Measurements from ENCODE around the gene OSBPL1A.

The OSBPL1A gene

GRCh38 chr18:24259869-24260641 lies 137.6 kb downstream of the OSBPL1A start:
- TF ChIP-seq EZH2phosphoT487 (IDR thresholded peaks at IDR 0.05; ENCODE audit: low read depth) (no peak), CTCF (IDR thresholded peaks at IDR 0.05; ENCODE audit: low read depth, low read length) (no peak)
- Histone ChIP-seq H4K20me1 (ENCODE audit: insufficient read depth, low read length) (no peaks in the 10 kb centered on the region), H3K9me3 (ENCODE audit: insufficient read depth, low read length) (no peaks in the 10 kb centered on the region), H2AFZ (ENCODE audit: low read depth, low read length) (no peak overlapping the region), H3K27ac (ENCODE audit: low read length) (no peak overlapping the region), H3K36me3 (replicated peaks; ENCODE audit: low read depth, low read length) (no peaks in the 10 kb centered on the region), H3K27me3 (ENCODE audit: low read depth, low read length) (peaks cover 4% of the 10 kb centered on the region; the same call in 1 of the 2 replicates), H3K4me2 (ENCODE audit: low read length) (no peak overlapping the region), H3K9ac (ENCODE audit: low read length) (no peak overlapping the region), H3K4me3 (ENCODE audit: low read length) (no peak overlapping the region), H3K79me2 (ENCODE audit: low read length) (no peaks in the 10 kb centered on the region), H3K4me1 (ENCODE audit: low read length) (no peaks in the 10 kb centered on the region)

- no peaks in the 10 kb centered on the region for H3K9me3 ChIP-seq (ENCODE audit: insufficient read depth, low read length)
- H3K9ac ChIP-seq (ENCODE audit: low read length) = no peak overlapping the region
- TF ChIP-seq CTCF (IDR thresholded peaks at IDR 0.05; ENCODE audit: low read depth, low read length) (no peak), EZH2phosphoT487 (IDR thresholded peaks at IDR 0.05; ENCODE audit: low read depth) (no peak)
- no peak overlapping the region for H3K27ac ChIP-seq (ENCODE audit: low read length)
- H3K4me3 ChIP-seq (ENCODE audit: low read length) = no peak overlapping the region
- H3K79me2 ChIP-seq (ENCODE audit: low read length) = no peaks in the 10 kb centered on the region
- H3K27me3 ChIP-seq (ENCODE audit: low read depth, low read length) = peaks cover 4% of the 10 kb centered on the region; the same call in 1 of the 2 replicates
- no peaks in the 10 kb centered on the region for H4K20me1 ChIP-seq (ENCODE audit: insufficient read depth, low read length)
- H3K4me2 ChIP-seq (ENCODE audit: low read length) = no peak overlapping the region
- no peak overlapping the region for H2AFZ ChIP-seq (ENCODE audit: low read depth, low read length)
- H3K36me3 ChIP-seq (replicated peaks; ENCODE audit: low read depth, low read length) = no peaks in the 10 kb centered on the region
- no peaks in the 10 kb centered on the region for H3K4me1 ChIP-seq (ENCODE audit: low read length)
Measured at GRCh38 chr18:24254071-24254470, 143.6 kb downstream of the OSBPL1A start.

- Histone ChIP-seq H2AFZ (ENCODE audit: low read depth, low read length) (no peak overlapping the region), H3K36me3 (replicated peaks; ENCODE audit: low read depth, low read length) (no peaks in the 10 kb centered on the region), H3K27ac (ENCODE audit: low read length) (no peak overlapping the region), H3K9ac (ENCODE audit: low read length) (no peak overlapping the region), H3K27me3 (ENCODE audit: low read depth, low read length) (peaks cover 11% of the 10 kb centered on the region), H3K4me3 (ENCODE audit: low read length) (no peak overlapping the region), H3K9me3 (ENCODE audit: insufficient read depth, low read length) (no peaks in the 10 kb centered on the region), H4K20me1 (ENCODE audit: insufficient read depth, low read length) (no peaks in the 10 kb centered on the region), H3K4me2 (ENCODE audit: low read length) (no peak overlapping the region), H3K79me2 (ENCODE audit: low read length) (no peaks in the 10 kb centered on the region), H3K4me1 (ENCODE audit: low read length) (peaks cover 15% of the 10 kb centered on the region)
- no peak for TF ChIP-seq EZH2phosphoT487 (IDR thresholded peaks at IDR 0.05; ENCODE audit: low read depth)
- no peak for TF ChIP-seq CTCF (IDR thresholded peaks at IDR 0.05; ENCODE audit: low read depth, low read length)
Measured at GRCh38 chr18:24249716-24250115, 147.9 kb downstream of the OSBPL1A start.

GRCh38 chr18:24248359-24248758 lies 149.3 kb downstream of the OSBPL1A start:
- Histone ChIP-seq H3K79me2 (ENCODE audit: low read length) (no peaks in the 10 kb centered on the region), H3K9ac (ENCODE audit: low read length) (no peak overlapping the region), H3K4me1 (ENCODE audit: low read length) (peaks cover 20% of the 10 kb centered on the region), H3K9me3 (ENCODE audit: insufficient read depth, low read length) (no peaks in the 10 kb centered on the region), H2AFZ (ENCODE audit: low read depth, low read length) (no peak overlapping the region), H3K27me3 (ENCODE audit: low read depth, low read length) (peaks cover 19% of the 10 kb centered on the region), H3K4me2 (ENCODE audit: low read length) (no peak overlapping the region), H3K27ac (ENCODE audit: low read length) (no peak overlapping the region), H3K4me3 (ENCODE audit: low read length) (no peak overlapping the region), H4K20me1 (ENCODE audit: insufficient read depth, low read length) (no peaks in the 10 kb centered on the region), H3K36me3 (replicated peaks; ENCODE audit: low read depth, low read length) (no peaks in the 10 kb centered on the region)
- TF ChIP-seq CTCF (IDR thresholded peaks at IDR 0.05; ENCODE audit: low read depth, low read length) = no peak
- TF ChIP-seq EZH2phosphoT487 (IDR thresholded peaks at IDR 0.05; ENCODE audit: low read depth) = no peak

Measured in OCI-LY3 (cell line).